Nephron progenitor cell (in vitro differentiated cells): ENCODE results near the gene USP20.

ENCODE experiments used
- DNase-seq: peaks from one replicate; pipeline ENCODE4 v3.0.0; 2021
- H3K27ac Mint-ChIP-seq: 2 replicates; pipeline ENCODE4 v1.8.0; 2021; ENCODE audit warnings: mild to moderate bottlenecking, moderate library complexity, mixed read lengths
- H3K27me3 Mint-ChIP-seq: 2 replicates; pipeline ENCODE4 v1.8.0; 2021; ENCODE audit warnings: mild to moderate bottlenecking, low read depth, mixed read lengths; ENCODE audit not compliant: poor library complexity
- H3K36me3 Mint-ChIP-seq: 2 replicates; pipeline ENCODE4 v1.8.0; 2021; ENCODE audit warnings: low read depth, mixed read lengths
- H3K4me1 Mint-ChIP-seq: 2 replicates; pipeline ENCODE4 v1.8.0; 2021; ENCODE audit warnings: mixed read lengths
- H3K4me3 Mint-ChIP-seq: 2 replicates; pipeline ENCODE4 v1.8.0; 2021; ENCODE audit warnings: mild to moderate bottlenecking, moderate library complexity, mixed read lengths
- H3K9me3 Mint-ChIP-seq: 2 replicates; pipeline ENCODE4 v1.8.0; 2021; ENCODE audit warnings: mild to moderate bottlenecking, moderate library complexity, mixed read lengths
- TF ChIP-seq, protein P1 (sequence below): fragments of 200-600 bp; sonication (generic); IDR thresholded peaks from 2 replicates; pipeline ENCODE4 v1.5.0; 2021; ENCODE audit warnings: antibody characterized with exemption

Gene USP20

DNA sequence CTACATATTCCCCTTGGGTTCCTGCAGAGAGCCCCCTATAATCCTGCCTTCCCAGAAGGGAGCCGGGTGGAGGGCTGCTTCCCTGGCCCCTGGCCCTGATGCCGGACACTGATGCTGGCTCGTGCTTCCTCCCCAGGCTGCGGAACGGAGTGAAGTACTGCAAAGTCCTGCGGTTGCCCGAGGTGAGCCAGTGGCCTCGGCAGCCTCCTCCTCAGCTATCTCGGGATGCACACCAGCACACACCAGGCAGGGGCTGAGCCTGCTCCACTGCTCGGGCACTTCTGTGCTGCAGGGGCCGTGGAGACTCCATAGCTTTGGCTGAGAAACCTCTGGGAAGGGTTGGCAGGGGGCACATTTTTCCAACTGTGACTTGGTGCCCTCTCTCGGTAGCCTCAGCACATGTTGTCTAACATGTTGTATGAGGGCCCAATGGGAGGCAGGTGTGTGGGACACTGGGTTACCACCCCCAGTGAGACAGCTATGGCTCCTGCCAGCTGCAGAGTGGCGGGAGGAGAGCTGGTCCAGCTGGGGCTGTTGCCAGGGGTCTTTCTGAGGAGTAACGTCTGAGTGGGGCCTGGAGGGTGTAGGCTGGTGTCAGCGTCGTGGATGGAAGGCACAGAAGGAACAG lies 38.4 kb downstream of the USP20 start:
- peaks cover 40% of the 10 kb centered on the region for H3K4me1 Mint-ChIP-seq
- H3K9me3 Mint-ChIP-seq, result no peaks in the 10 kb centered on the region
- peak overlapping the region; percentile 73 for H3K27ac Mint-ChIP-seq
- TF ChIP-seq, protein P1, sequence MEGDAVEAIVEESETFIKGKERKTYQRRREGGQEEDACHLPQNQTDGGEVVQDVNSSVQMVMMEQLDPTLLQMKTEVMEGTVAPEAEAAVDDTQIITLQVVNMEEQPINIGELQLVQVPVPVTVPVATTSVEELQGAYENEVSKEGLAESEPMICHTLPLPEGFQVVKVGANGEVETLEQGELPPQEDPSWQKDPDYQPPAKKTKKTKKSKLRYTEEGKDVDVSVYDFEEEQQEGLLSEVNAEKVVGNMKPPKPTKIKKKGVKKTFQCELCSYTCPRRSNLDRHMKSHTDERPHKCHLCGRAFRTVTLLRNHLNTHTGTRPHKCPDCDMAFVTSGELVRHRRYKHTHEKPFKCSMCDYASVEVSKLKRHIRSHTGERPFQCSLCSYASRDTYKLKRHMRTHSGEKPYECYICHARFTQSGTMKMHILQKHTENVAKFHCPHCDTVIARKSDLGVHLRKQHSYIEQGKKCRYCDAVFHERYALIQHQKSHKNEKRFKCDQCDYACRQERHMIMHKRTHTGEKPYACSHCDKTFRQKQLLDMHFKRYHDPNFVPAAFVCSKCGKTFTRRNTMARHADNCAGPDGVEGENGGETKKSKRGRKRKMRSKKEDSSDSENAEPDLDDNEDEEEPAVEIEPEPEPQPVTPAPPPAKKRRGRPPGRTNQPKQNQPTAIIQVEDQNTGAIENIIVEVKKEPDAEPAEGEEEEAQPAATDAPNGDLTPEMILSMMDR, result no peak
- H3K4me3 Mint-ChIP-seq, result peak overlapping the region; percentile 47
- H3K36me3 Mint-ChIP-seq, result peaks cover 21% of the 10 kb centered on the region
- DNase-seq, result no peak
- no peaks in the 10 kb centered on the region for H3K27me3 Mint-ChIP-seq

DNA sequence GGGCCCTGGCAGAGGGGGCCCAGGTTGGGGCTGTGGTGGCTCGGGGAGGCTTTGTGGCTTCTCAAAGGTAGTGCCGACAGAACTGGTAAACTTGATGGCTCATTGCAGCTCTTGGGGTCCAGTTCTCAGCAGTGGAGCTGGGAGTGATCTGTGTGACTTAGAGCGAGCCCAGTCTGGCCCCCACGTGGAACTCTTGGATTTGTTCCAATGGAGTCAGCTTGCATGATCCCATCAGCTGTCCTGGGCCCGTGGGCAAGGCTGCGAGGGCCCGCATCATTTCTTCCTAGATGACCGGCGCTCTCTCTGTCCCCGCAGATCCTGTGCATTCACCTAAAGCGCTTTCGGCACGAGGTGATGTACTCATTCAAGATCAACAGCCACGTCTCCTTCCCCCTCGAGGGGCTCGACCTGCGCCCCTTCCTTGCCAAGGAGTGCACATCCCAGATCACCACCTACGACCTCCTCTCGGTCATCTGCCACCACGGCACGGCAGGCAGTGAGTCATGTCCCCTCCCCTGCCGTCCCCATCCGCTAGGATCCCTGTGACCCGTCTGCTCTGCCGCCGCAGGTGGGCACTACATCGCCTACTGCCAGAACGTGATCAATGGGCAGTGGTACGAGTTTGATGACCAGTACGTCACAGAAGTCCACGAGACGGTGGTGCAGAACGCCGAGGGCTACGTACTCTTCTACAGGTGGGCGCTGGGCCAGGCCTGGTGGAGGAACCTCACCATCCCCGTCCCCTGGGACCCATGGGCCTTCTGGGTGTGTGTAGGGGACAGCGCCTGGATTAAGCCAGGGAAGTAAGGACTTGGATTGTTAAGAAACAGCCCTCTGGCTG lies 39.2 kb downstream of the USP20 start:
- H3K36me3 Mint-ChIP-seq, result peaks cover 21% of the 10 kb centered on the region
- H3K4me1 Mint-ChIP-seq, result peaks cover 40% of the 10 kb centered on the region
- TF ChIP-seq, protein P1, result no peak
- peak overlapping the region; percentile 73 for H3K27ac Mint-ChIP-seq
- H3K27me3 Mint-ChIP-seq, result no peaks in the 10 kb centered on the region
- no peak overlapping the region for H3K4me3 Mint-ChIP-seq
- no peaks in the 10 kb centered on the region for H3K9me3 Mint-ChIP-seq
- no peak for DNase-seq

DNA sequence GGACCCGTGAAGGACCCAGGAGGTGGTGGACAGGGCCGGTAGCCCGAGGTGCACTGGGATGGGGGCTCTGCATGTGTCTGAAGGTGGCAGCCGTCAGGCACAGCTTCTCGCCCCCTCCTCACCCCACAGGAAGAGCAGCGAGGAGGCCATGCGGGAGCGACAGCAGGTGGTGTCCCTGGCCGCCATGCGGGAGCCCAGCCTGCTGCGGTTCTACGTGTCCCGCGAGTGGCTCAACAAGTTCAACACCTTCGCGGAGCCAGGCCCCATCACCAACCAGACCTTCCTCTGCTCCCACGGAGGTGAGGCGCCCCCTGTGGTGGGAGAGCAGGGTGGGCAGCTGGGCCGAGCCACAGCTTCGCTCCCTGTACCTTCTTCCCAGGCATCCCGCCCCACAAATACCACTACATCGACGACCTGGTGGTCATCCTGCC lies 39.9 kb downstream of the USP20 start:
- H3K9me3 Mint-ChIP-seq, result no peaks in the 10 kb centered on the region
- peaks cover 34% of the 10 kb centered on the region for H3K4me1 Mint-ChIP-seq
- no peak for DNase-seq
- TF ChIP-seq, protein P1, result peak; percentile 19
- H3K4me3 Mint-ChIP-seq, result no peak overlapping the region
- H3K27ac Mint-ChIP-seq, result no peak overlapping the region
- H3K36me3 Mint-ChIP-seq, result peaks cover 21% of the 10 kb centered on the region
- no peaks in the 10 kb centered on the region for H3K27me3 Mint-ChIP-seq

DNA sequence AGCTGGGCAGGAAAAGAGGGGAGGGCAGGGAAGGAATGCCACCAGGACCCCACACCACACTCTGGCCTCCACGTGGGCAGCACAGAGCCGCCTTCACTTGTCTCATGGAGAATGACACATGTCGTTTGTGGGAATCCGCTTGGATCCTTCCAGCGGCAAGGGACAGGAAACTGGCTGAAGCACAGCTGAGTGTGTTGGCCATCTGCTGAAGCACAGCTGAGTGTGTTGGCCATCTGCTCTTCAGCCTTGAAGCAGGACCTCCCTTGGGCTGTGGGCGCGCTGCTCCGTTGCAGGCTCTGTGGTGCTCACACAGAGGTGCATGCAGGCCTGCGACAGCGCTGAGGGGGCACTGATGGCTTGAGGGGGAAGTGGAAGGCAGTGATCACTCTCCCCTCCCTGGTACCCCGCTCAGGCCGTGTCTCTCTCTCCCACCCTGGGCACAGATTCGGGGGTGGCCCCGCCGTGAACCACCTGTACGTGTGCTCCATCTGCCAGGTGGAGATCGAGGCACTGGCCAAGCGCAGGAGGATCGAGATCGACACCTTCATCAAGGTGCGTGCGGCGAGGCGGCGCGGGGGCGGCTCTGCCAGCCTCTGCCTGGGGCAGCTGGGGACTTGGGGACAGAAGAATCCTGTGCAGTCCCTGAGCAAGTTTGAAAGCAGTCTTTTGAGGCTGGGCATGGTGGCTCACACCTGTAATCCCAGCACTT lies 40.6 kb downstream of the USP20 start:
- H3K27me3 Mint-ChIP-seq, result no peaks in the 10 kb centered on the region
- no peak overlapping the region for H3K4me3 Mint-ChIP-seq
- peaks cover 30% of the 10 kb centered on the region for H3K4me1 Mint-ChIP-seq
- no peak overlapping the region for H3K27ac Mint-ChIP-seq
- peaks cover 20% of the 10 kb centered on the region for H3K36me3 Mint-ChIP-seq
- TF ChIP-seq, protein P1, result no peak
- no peak for DNase-seq
- H3K9me3 Mint-ChIP-seq, result no peaks in the 10 kb centered on the region

DNA sequence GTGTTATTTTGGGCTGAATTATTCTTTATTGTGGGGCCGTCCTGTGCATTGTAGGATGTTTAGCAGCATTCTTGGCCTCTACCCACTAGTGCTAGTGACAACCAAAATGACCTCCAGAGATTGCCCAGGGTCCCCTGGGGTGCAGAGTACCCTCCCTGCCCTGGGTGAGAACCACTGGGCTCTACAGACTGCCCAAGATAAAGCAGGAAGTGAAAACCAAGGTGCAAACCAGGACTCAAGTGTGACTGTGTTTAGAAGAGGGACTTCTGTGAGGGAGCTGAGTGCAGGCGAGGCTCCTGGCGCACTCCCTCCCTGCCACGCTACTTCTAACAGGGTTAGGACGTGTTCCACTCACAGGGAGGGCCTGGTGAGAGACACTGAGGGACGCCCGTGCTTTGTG lies 41.6 kb downstream of the USP20 start:
- Mint-ChIP-seq H3K27me3 (no peaks in the 10 kb centered on the region), H3K36me3 (peaks cover 16% of the 10 kb centered on the region), H3K9me3 (no peaks in the 10 kb centered on the region), H3K27ac (no peak overlapping the region), H3K4me3 (no peak overlapping the region), H3K4me1 (peaks cover 22% of the 10 kb centered on the region)
- TF ChIP-seq, protein P1, result no peak
- no peak for DNase-seq
